K562 (cell line): ENCODE measurements around the gene HLCS. TPM values are rescaled to one million over a fixed set of nuclear protein-coding genes. Genes with fewer than 3 reads are reported as not detected.

ENCODE experiments used
- CHAMP1 ChIP-seq: fragments of 450-650 bp; IDR thresholded peaks from 2 replicates; pipeline ENCODE4 v1.6.1; 2016; ENCODE audit warnings: mild to moderate bottlenecking
- E2F8 ChIP-seq: fragments of 450-650 bp; IDR thresholded peaks from 2 replicates; pipeline ENCODE4 v1.7.1; 2018; ENCODE audit warnings: mild to moderate bottlenecking, low read depth; ENCODE audit not compliant: partially characterized antibody
- EZH2 ChIP-seq: IDR thresholded peaks from 2 replicates; pipeline ENCODE4 v1.6.1; 2012; ENCODE audit warnings: low read depth, mild to moderate bottlenecking, inconsistent platforms, low read length, borderline replicate concordance
- HBP1 ChIP-seq: fragments of 450-650 bp; formaldehyde crosslinking; IDR thresholded peaks from 2 replicates; pipeline ENCODE4 v1.4.0; 2022; ENCODE audit warnings: missing genetic modification characterization
- KAT8 ChIP-seq: fragments of 450-650 bp; IDR thresholded peaks from 2 replicates; pipeline ENCODE4 v1.6.1; 2016; ENCODE audit warnings: low read depth, mild to moderate bottlenecking
- KLF13 ChIP-seq: fragments of 450-650 bp; IDR thresholded peaks from 2 replicates; pipeline ENCODE4 v1.6.1; 2016; ENCODE audit warnings: missing genetic modification characterization, low read depth, mild to moderate bottlenecking, missing compliant biosample characterization, moderate library complexity, borderline replicate concordance
- MAFG ChIP-seq: fragments of 450-650 bp; conservative IDR thresholded peaks from 2 replicates; pipeline ENCODE4 v1.6.1; 2016; ENCODE audit warnings: missing genetic modification characterization, missing compliant biosample characterization
- MTA3 ChIP-seq: fragments of 450-650 bp; formaldehyde crosslinking; IDR thresholded peaks from 2 replicates; pipeline ENCODE4 v1.6.1; 2017; ENCODE audit warnings: mild to moderate bottlenecking, borderline replicate concordance
- NCOA4 ChIP-seq: fragments of 450-650 bp; IDR thresholded peaks from 2 replicates; pipeline ENCODE4 v1.6.1; 2018; ENCODE audit warnings: mild to moderate bottlenecking; ENCODE audit not compliant: partially characterized antibody
- NFE2 ChIP-seq: IDR thresholded peaks from 2 replicates; pipeline ENCODE4 v1.6.1; 2014; ENCODE audit warnings: antibody characterized with exemption, low read depth
- RAD51 ChIP-seq: fragments of 450-650 bp; IDR thresholded peaks from 2 replicates; pipeline ENCODE4 v1.7.1; 2016; ENCODE audit warnings: low read depth, mild to moderate bottlenecking, borderline replicate concordance
- RFX7 ChIP-seq: fragments of 250-450 bp; sonication (Bioruptor Pico); IDR thresholded peaks from 2 replicates; pipeline ENCODE4 v1.5.1; 2021; ENCODE audit warnings: mild to moderate bottlenecking
- SMAD2 ChIP-seq: fragments of 150-350 bp; IDR thresholded peaks from 2 replicates; pipeline ENCODE4 v1.6.1; 2014; ENCODE audit warnings: low read depth, mild to moderate bottlenecking, low read length
- ZBTB5 ChIP-seq: fragments of 450-650 bp; IDR thresholded peaks from 2 replicates; pipeline ENCODE4 v1.6.1; 2017; ENCODE audit warnings: antibody characterized with exemption
- ZNF121 ChIP-seq: sonication (generic); formaldehyde crosslinking; conservative IDR thresholded peaks from 2 replicates; pipeline ENCODE4 v1.8.0; 2022; ENCODE audit warnings: missing genetic modification reagents
- ZNF431 ChIP-seq: sonication (generic); formaldehyde crosslinking; IDR thresholded peaks from 2 replicates; pipeline ENCODE4 v1.8.0; 2022; ENCODE audit warnings: mild to moderate bottlenecking, missing genetic modification reagents
- ZNF561 ChIP-seq: fragments of 450-650 bp; formaldehyde crosslinking; conservative IDR thresholded peaks from 2 replicates; pipeline ENCODE4 v1.4.0; 2020; ENCODE audit warnings: mild to moderate bottlenecking, moderate library complexity
- ZNF79 ChIP-seq: fragments of 250-450 bp; sonication (Bioruptor Pico); IDR thresholded peaks from 2 replicates; pipeline ENCODE4 v1.4.0; 2020; ENCODE audit warnings: low read depth, mild to moderate bottlenecking, moderate library complexity
- polyA plus RNA-seq, 8 experiments: library from polyadenylated mRNA; depleted of rRNA in 4 of 8; stranded (reverse) in 5 of 8; unstranded in 3 of 8; fragments of >200 nt; fragmentation: Nextera tagmentation in 2 of 8; fragmentation: Illumina TruSeq in 1 of 8; extraction: Ambion mirVana in 2 of 8; extraction: Trizol in 1 of 8; gene quantifications; 2 replicates each; pipeline versions ENCODE4 v1.2.1 to v1.2.3, GENCODE V29; 2011 to 2014; ENCODE audit warnings: inconsistent platforms in 1 of 8, missing spikeins in 1 of 8
- total RNA-seq, 7 experiments: library from RNA; depleted of rRNA in 6 of 7; stranded (reverse); fragments of >200 nt in 6 of 7; fragmentation: Illumina TruSeq in 2 of 7; extraction: Trizol in 2 of 7; gene quantifications; 2 replicates each; pipeline versions ENCODE4 v1.2.1 to v1.2.3, GENCODE V29; 2011 to 2021; ENCODE audit warnings: low replicate concordance in 1 of 7

The HLCS gene
- total and polyA plus RNA-seq, 9 of the 15 experiments (the other 6 are each of a cell fraction or from before 2014, with no cell fraction given) = 3.0 to 21.5 (median 17.1) TPM

GRCh38 chr21:36973986-36974850 is 7.7 kb upstream of the HLCS start (continued):
- 0 out of 2 replicates have a peak, but pooled peaks have one; percentile 19 for TF ChIP-seq KLF13
- TF ChIP-seq SMAD2 = no peak
- TF ChIP-seq HBP1 = no peak
- TF ChIP-seq MTA3 = peak; percentile 70
- no peak for TF ChIP-seq NFE2
- no peak for TF ChIP-seq ZNF79 (CRISPR knock-in tag)
- no peak for TF ChIP-seq RAD51
- TF ChIP-seq RFX7 (CRISPR knock-in tag) = no peak
- TF ChIP-seq E2F8 = no peak
- TF ChIP-seq ZNF561 = no peak
- no peak for TF ChIP-seq EZH2
- TF ChIP-seq MAFG (tag) = no peak
- no peak for TF ChIP-seq CHAMP1
- TF ChIP-seq ZBTB5 = no peak
- TF ChIP-seq ZNF121 (CRISPR knock-in tag) = no peak
- TF ChIP-seq ZNF431 (CRISPR knock-in tag) = no peak
- TF ChIP-seq NCOA4 = no peak
- no peak for TF ChIP-seq KAT8
